ENCODE measurements around the gene KCNH2.

Gene KCNH2

DNA sequence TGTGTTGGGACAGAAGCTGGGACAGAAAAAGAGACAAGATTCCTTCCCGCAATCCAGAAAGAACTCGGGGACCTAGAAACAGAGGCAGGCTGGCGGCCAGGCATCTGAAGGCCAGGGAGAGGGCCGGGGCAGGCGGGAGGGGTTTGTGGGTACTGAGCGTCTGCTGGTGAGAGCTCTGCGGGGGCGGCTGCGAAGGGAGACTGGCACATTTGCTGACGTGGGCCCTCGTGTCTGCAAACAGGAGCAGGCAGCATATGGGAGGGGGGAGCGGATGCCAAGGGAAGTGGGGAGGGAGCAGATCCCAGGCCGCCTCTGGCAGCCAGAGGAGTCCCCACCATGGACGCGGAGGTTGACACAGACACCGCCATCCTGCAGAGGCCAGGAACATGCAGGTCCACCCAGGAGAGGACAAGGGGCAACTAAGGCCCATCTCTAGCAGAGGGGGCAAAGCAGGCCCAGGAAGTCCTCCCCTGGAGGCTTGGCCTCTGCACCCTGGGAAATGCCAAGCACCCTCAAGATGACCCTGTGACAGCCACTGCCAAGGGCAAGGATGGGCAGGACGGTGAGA is 32.2 kb downstream of the KCNH2 start:
- DNase-seq, result peak; percentile 57

- DNase-seq, result peak; percentile 56
These were observed 32.8 kb downstream of the KCNH2 start for GRCh38 chr7:150945171-150945852.

DNA sequence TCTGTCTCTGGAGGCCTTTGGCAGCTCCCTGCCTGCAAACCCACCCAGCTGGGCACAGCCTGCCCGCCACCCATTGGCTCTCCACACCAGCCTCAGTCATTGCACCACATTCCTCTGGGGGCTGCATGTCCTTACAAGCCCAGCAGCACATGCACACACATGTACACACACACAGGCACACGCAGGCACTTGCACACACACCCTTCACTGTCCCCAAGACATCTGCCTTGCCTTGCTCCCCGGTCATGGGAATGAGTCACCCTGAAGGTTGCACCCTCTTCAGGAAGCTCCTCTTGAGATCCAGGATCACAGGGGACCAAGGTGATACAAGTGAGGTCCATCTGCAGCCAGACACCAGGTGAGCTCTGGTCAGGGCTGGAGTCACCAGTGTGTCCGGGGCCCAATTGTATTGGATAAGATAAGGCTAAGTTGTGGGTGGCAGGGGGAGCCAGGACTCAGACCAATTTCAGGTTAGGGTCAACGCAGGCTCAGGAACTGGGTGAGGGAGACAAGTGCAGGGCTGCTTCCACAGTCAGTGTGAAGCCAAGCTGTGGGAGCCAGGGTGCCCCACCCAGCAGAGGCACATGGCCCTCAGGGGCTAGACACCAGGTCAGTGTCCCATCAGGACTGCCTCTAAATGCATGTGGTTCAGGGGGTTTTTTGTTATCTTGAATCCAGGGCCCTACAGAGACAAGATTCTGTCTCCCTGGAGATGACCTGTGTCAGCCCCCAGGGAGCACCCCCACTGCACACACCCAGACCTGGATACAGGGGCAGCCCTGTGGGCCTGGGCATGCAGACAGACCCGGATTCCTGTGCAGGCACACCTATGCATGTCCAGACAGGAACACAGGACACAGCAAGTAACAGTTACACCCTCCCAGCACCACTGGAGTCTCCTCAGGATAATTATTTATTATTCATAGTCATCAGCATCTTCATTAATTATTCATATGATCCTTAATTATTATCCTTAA is 33.8 kb downstream of the KCNH2 start:
- no peak for DNase-seq

- no peak for DNase-seq
These were observed 34.7 kb downstream of the KCNH2 start for GRCh38 chr7:150943453-150943814.

- no peak for DNase-seq
These were observed 35.3 kb downstream of the KCNH2 start for GRCh38 chr7:150942591-150943452.

DNA sequence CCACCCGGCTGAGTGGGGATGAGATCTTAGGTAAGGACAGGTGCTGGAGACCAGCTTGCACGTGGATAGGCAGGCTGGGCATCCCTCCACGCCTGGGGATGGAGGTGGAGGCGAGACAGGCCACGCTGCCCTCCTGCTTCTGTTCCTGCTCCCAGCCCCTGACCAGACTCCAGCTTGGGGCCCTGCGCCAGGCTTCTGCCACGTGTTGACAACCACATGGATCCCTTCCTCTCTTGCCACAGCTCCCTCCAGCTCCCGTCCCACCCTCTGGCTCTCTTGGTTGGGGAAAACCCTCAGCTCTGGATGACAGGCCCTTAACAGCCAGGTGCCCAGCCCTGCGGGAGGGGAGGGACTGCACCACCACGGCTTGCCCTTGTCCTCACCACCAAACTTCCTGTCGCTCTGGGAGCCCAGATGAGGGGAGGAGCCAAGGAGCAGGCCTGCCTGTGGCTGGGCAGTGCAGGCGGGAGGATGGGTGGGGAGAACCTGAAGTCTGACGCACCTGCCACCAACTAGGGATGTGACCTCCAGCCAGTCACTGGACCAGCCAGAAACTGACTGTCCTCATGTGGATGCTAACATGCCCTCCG is 36.0 kb downstream of the KCNH2 start:
- DNase-seq, result no peak

DNA sequence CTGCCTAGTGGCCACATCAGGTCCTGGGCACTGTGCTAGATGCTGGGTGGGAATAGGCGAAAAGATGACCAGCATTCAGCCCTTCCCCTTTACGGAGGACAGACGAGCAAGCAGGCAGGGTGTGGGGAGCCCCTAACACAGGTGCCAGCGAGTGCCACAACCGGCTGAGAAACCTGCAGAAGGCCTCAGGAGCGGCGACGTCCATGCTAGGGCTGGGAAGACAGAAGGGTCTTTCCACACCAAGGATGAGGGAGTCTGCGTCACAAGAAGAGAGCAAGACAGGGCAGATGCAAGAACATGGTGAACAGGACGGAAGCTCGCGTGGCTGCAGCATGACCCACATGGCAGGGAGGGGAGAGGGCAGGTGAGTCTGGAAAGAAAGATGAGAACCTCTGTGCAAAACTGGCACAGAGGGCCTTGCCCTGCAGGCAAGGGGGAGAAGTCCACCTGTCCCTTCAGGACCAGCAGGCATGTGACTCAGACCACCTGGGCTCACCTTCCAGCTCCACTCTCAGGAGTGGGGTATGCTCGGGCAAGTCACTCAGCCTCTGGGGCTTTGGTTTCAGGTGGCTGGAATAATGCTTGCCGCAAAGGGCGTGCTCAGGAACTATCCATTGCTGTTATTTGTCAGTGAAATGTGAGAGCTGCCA is 36.6 kb downstream of the KCNH2 start:
- DNase-seq, result no peak

- DNase-seq, result no peak
These were observed 37.6 kb downstream of the KCNH2 start for GRCh38 chr7:150940431-150941102.

DNA sequence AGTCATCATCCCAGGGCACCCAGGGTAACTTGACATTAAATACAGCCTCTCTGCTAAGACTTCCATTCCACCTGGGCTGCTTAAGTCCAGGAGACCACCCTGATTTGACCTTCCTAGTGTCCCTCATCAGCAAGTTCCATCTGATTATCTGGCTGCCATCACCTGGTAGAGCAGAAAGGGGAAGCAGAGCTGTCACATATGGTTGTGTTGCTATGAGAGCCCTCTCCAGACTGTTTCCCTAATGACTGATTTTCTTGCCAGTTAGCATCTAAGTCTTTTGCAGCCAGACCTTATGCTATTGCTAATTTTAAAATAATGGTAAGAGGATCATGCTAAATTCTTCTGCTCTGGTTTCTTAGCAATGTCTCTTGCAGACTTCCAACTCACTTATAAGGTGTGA is 38.7 kb downstream of the KCNH2 start:
- DNase-seq, result no peak

GRCh38 chr7:150939052-150939451 is 39.1 kb downstream of the KCNH2 start:
- no peak for DNase-seq

DNA sequence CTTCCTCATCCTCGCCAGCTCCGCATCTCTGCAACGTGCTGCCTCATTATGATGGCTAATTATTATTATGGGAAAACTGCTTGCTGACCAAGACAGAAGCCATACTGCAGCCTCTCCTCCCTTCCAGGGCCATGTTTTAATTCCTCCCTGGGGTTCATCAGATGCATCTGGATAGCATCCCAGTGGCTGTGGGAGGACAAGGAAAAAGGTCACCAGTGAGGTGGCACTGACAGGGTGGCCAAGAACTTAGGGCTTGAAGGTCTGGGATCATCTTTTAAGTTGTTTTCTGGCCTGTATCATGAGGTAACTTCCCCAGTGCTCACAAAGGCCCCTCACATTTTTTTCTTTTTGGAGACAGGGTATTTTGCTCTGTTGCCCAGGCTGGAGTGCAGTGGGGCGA is 39.6 kb downstream of the KCNH2 start:
- no peak for DNase-seq

- DNase-seq, result peak; percentile 50
These were observed 40.1 kb downstream of the KCNH2 start for GRCh38 chr7:150937848-150938561.

GRCh38 chr7:150936018-150936417 is 42.1 kb downstream of the KCNH2 start:
- DNase-seq, result no peak

DNA sequence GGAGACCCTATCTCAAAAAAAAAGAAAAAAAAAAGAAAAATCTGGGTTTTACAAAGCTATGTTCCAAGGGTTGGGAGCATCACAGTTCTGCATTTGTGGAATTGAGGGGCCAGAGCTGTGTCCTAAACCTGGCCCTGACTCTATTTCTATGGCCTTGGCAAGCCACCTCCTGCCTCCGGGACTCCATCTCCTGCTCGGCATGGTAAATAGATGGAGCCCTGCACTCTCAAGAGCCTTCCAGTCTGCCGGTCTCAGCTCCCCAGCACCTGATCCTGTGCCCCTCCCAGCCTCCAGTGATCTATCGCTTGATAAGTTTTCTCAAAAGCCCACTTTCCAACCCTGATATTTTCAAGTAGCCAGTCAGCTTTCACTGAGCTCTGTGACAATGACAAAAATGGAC is 43.0 kb downstream of the KCNH2 start:
- no peak for DNase-seq

GRCh38 chr7:150934045-150934766 is 43.9 kb downstream of the KCNH2 start:
- DNase-seq, result no peak

GRCh38 chr7:150931199-150931869 is 46.8 kb downstream of the KCNH2 start:
- peak; percentile 40 for DNase-seq

- no peak for DNase-seq
These were observed 49.6 kb downstream of the KCNH2 start for GRCh38 chr7:150928541-150928940.

GRCh38 chr7:150927956-150928344 is 50.2 kb downstream of the KCNH2 start:
- no peak for DNase-seq
